K562 (cell line): ENCODE data around the gene BCL7B. TPM values are rescaled to one million over a fixed set of nuclear protein-coding genes. Genes with fewer than 3 reads are reported as not detected.
A peak's percentile ranks its signal among the peaks of the same experiment; 100 is the strongest.

Experiments
- LCOR ChIP-seq: sonication (generic); formaldehyde crosslinking; IDR thresholded peaks from 2 replicates; pipeline ENCODE4 v1.8.0; 2022; ENCODE audit warnings: mild to moderate bottlenecking, missing genetic modification reagents
- MEIS2 ChIP-seq: fragments of 450-650 bp; IDR thresholded peaks from 2 replicates; pipeline ENCODE4 v1.6.1; 2014; ENCODE audit warnings: mild to moderate bottlenecking; ENCODE audit not compliant: partially characterized antibody
- POLR2AphosphoS5 ChIP-seq: IDR thresholded peaks from 2 replicates; pipeline ENCODE4 v1.6.1; 2011; ENCODE audit warnings: mild to moderate bottlenecking, low read depth, low read length, moderate library complexity; ENCODE audit not compliant: control insufficient read depth, insufficient read depth
- SAFB ChIP-seq: fragments of 200-400 bp; formaldehyde crosslinking; IDR thresholded peaks from 2 replicates; pipeline ENCODE4 v1.6.1; 2017; ENCODE audit warnings: low read depth, low read length, borderline replicate concordance
- SLC30A9 ChIP-seq: fragments of 250-450 bp; sonication (Bioruptor Pico); IDR thresholded peaks from 2 replicates; pipeline ENCODE4 v1.8.0; 2022; ENCODE audit warnings: mild to moderate bottlenecking, moderate library complexity
- TEAD1 ChIP-seq, 2 experiments: fragments of 450-650 bp in 1 of 2; sonication (generic) in 1 of 2; formaldehyde crosslinking; IDR thresholded peaks; 2 replicates each; pipeline versions ENCODE4 v1.4.0 to v1.8.0; 2020 to 2022; ENCODE audit warnings: mild to moderate bottlenecking in 2 of 2, missing genetic modification reagents in 1 of 2
- TFAM ChIP-seq: fragments of 250-450 bp; sonication (Bioruptor Pico); conservative IDR thresholded peaks from 2 replicates; pipeline ENCODE4 v1.5.0; 2021; ENCODE audit warnings: mild to moderate bottlenecking, moderate library complexity
- ZNF75A ChIP-seq: fragments of 450-650 bp; formaldehyde crosslinking; IDR thresholded peaks from 2 replicates; pipeline ENCODE4 v1.4.0; 2020; ENCODE audit warnings: mild to moderate bottlenecking
- polyA plus RNA-seq, 8 experiments: library from polyadenylated mRNA; depleted of rRNA in 4 of 8; stranded (reverse) in 5 of 8; unstranded in 3 of 8; fragments of >200 nt; fragmentation: Nextera tagmentation in 2 of 8; fragmentation: Illumina TruSeq in 1 of 8; extraction: Ambion mirVana in 2 of 8; extraction: Trizol in 1 of 8; gene quantifications; 2 replicates each; pipeline versions ENCODE4 v1.2.1 to v1.2.3, GENCODE V29; 2011 to 2014; ENCODE audit warnings: inconsistent platforms in 1 of 8, missing spikeins in 1 of 8
- total RNA-seq, 7 experiments: library from RNA; depleted of rRNA in 6 of 7; stranded (reverse); fragments of >200 nt in 6 of 7; fragmentation: Illumina TruSeq in 2 of 7; extraction: Trizol in 2 of 7; gene quantifications; 2 replicates each; pipeline versions ENCODE4 v1.2.1 to v1.2.3, GENCODE V29; 2011 to 2021; ENCODE audit warnings: low replicate concordance in 1 of 7
- TF ChIP-seq, protein P1 (sequence below): fragments of 450-650 bp; IDR thresholded peaks from 2 replicates; pipeline ENCODE4 v1.6.1; 2018; ENCODE audit not compliant: partially characterized antibody
- TF ChIP-seq, protein P2 (sequence below), 2 experiments: IDR thresholded peaks in 1 of 2; conservative IDR thresholded peaks in 1 of 2; 2 replicates each; pipeline ENCODE4 v1.6.1; 2016; ENCODE audit warnings: low read depth in 2 of 2, mild to moderate bottlenecking in 1 of 2, missing compliant biosample characterization in 1 of 2, missing genetic modification characterization in 1 of 2, moderate library complexity in 1 of 2
- TF ChIP-seq, protein P3 (sequence below): fragments of 450-650 bp; IDR thresholded peaks from 2 replicates; pipeline ENCODE4 v1.6.1; 2016; ENCODE audit warnings: borderline replicate concordance
- TF ChIP-seq, protein P4 (sequence below): fragments of 450-650 bp; IDR thresholded peaks from 2 replicates; pipeline ENCODE4 v1.6.1; 2017; ENCODE audit warnings: antibody characterized with exemption, mild to moderate bottlenecking

BCL7B gene
- total and polyA plus RNA-seq, 9 of the 15 experiments (the other 6 are each of a cell fraction or from before 2014, with no cell fraction given) = 10.0 to 73.2 (median 32.9) TPM

DNA sequence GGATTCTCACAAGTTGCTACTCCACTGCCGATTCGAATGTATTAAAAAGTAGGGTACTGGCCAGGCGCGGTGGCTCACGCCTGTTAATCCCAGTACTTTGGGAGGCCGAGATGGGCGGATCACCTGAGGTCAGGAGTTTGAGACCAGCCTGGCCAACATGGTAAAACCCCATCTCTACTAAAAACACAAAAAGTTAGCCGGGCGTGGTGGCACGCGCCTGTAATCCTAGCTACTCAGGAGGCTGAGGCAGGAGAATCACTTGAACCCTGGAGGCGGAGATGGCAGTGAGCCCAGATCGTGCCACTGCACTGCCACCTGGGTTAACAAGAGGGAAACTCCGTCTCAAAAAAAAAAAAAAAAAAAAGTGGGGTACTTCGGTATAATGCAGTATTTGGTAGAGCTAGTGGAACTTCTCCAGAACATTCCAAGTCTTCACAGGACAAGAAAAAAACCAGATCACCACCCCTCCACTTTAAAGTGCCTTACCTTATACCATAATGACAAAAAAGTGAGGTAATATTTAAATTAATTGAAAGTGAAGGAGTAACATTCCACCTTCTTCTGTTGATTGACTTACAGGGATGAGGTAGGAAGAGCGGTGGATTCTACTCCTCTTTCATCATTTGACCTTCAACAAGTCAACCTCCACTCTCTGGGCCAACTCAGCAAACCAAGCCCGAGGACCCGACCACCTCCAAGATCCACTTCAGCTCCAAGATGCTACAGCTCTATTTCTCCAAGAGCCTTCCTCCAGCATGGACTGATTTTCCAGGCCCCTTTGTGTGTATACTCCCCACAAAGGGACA is 37.4 kb downstream of the BCL7B start (continued):
- TF ChIP-seq TFAM (CRISPR knock-in tag) = no peak
- no peak for TF ChIP-seq ZNF75A
- TF ChIP-seq, protein P1, sequence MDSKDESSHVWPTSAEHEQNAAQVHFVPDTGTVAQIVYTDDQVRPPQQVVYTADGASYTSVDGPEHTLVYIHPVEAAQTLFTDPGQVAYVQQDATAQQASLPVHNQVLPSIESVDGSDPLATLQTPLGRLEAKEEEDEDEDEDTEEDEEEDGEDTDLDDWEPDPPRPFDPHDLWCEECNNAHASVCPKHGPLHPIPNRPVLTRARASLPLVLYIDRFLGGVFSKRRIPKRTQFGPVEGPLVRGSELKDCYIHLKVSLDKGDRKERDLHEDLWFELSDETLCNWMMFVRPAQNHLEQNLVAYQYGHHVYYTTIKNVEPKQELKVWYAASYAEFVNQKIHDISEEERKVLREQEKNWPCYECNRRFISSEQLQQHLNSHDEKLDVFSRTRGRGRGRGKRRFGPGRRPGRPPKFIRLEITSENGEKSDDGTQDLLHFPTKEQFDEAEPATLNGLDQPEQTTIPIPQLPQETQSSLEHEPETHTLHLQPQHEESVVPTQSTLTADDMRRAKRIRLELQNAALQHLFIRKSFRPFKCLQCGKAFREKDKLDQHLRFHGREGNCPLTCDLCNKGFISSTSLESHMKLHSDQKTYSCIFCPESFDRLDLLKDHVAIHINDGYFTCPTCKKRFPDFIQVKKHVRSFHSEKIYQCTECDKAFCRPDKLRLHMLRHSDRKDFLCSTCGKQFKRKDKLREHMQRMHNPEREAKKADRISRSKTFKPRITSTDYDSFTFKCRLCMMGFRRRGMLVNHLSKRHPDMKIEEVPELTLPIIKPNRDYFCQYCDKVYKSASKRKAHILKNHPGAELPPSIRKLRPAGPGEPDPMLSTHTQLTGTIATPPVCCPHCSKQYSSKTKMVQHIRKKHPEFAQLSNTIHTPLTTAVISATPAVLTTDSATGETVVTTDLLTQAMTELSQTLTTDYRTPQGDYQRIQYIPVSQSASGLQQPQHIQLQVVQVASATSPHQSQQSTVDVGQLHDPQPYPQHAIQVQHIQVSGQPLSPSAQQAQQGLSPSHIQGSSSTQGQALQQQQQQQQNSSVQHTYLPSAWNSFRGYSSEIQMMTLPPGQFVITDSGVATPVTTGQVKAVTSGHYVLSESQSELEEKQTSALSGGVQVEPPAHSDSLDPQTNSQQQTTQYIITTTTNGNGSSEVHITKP = peak; percentile 4
- no peak for TF ChIP-seq POLR2AphosphoS5
- TF ChIP-seq, protein P2, sequence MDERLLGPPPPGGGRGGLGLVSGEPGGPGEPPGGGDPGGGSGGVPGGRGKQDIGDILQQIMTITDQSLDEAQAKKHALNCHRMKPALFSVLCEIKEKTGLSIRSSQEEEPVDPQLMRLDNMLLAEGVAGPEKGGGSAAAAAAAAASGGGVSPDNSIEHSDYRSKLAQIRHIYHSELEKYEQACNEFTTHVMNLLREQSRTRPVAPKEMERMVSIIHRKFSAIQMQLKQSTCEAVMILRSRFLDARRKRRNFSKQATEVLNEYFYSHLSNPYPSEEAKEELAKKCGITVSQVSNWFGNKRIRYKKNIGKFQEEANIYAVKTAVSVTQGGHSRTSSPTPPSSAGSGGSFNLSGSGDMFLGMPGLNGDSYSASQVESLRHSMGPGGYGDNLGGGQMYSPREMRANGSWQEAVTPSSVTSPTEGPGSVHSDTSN (CRISPR knock-in tag; IDR thresholded peaks at IDR 0.05; ENCODE audit: low read depth) = no peak
- TF ChIP-seq, protein P2 (tag; conservative IDR thresholded peaks at IDR 0.05; ENCODE audit: low read depth) = 0 out of 2 replicates have a peak, but pooled peaks have one; percentile 11
- TF ChIP-seq, protein P3, sequence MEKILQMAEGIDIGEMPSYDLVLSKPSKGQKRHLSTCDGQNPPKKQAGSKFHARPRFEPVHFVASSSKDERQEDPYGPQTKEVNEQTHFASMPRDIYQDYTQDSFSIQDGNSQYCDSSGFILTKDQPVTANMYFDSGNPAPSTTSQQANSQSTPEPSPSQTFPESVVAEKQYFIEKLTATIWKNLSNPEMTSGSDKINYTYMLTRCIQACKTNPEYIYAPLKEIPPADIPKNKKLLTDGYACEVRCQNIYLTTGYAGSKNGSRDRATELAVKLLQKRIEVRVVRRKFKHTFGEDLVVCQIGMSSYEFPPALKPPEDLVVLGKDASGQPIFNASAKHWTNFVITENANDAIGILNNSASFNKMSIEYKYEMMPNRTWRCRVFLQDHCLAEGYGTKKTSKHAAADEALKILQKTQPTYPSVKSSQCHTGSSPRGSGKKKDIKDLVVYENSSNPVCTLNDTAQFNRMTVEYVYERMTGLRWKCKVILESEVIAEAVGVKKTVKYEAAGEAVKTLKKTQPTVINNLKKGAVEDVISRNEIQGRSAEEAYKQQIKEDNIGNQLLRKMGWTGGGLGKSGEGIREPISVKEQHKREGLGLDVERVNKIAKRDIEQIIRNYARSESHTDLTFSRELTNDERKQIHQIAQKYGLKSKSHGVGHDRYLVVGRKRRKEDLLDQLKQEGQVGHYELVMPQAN = 0 out of 2 replicates have a peak, but pooled peaks have one; percentile 20
- TF ChIP-seq LCOR = peak; percentile 53; the same call in 1 of the 2 replicates
- TF ChIP-seq SAFB = no peak
- TF ChIP-seq MEIS2 = peak; percentile 9
- no peak for TF ChIP-seq SLC30A9 (CRISPR knock-in tag)
- TF ChIP-seq, protein P4, sequence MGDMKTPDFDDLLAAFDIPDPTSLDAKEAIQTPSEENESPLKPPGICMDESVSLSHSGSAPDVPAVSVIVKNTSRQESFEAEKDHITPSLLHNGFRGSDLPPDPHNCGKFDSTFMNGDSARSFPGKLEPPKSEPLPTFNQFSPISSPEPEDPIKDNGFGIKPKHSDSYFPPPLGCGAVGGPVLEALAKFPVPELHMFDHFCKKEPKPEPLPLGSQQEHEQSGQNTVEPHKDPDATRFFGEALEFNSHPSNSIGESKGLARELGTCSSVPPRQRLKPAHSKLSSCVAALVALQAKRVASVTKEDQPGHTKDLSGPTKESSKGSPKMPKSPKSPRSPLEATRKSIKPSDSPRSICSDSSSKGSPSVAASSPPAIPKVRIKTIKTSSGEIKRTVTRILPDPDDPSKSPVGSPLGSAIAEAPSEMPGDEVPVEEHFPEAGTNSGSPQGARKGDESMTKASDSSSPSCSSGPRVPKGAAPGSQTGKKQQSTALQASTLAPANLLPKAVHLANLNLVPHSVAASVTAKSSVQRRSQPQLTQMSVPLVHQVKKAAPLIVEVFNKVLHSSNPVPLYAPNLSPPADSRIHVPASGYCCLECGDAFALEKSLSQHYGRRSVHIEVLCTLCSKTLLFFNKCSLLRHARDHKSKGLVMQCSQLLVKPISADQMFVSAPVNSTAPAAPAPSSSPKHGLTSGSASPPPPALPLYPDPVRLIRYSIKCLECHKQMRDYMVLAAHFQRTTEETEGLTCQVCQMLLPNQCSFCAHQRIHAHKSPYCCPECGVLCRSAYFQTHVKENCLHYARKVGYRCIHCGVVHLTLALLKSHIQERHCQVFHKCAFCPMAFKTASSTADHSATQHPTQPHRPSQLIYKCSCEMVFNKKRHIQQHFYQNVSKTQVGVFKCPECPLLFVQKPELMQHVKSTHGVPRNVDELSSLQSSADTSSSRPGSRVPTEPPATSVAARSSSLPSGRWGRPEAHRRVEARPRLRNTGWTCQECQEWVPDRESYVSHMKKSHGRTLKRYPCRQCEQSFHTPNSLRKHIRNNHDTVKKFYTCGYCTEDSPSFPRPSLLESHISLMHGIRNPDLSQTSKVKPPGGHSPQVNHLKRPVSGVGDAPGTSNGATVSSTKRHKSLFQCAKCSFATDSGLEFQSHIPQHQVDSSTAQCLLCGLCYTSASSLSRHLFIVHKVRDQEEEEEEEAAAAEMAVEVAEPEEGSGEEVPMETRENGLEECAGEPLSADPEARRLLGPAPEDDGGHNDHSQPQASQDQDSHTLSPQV = 0 out of 2 replicates have a peak, but pooled peaks have one; percentile 14
- TF ChIP-seq TEAD1 (CRISPR knock-in tag; IDR thresholded peaks at IDR 0.05) = no peak
